NCI-H82 (cell line): ENCODE results near the gene ZCWPW1.
"Not testable (repeated sequence)": the region's sequence is repeated elsewhere in the genome, so short reads cannot be mapped to it uniquely, and the experiment has no call there.

Source experiments
- DNase-seq: peaks from one replicate; lab custom pipeline; 2025; lab: John Stamatoyannopoulos, UW

ZCWPW1 gene

DNA sequence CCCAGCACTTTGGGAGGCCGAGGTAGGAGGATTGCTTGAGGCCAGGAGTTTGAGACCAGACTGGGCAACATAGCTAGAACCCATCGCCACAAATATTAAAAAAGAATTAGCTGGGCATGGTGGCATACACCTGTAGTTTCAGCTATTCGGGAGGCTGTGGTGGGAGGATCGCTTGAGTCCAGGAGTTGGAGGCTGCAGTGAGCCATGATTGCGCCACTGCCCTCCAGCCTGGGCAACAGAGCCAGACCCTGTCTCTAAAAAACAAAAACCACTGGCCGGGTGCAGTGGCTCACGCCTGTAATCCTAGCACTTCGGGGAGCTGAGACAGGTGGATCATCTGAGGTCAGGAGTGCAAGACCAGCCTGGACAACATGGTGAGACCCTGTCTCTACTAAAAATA lies 25.4 kb upstream of the ZCWPW1 start:
- not testable (repeated sequence) for DNase-seq

- no peak for DNase-seq
Observed at GRCh38 chr7:100452513-100452912, 24.0 kb upstream of the ZCWPW1 start.

- DNase-seq = no peak
Observed at GRCh38 chr7:100449190-100449795, 20.8 kb upstream of the ZCWPW1 start.

DNA sequence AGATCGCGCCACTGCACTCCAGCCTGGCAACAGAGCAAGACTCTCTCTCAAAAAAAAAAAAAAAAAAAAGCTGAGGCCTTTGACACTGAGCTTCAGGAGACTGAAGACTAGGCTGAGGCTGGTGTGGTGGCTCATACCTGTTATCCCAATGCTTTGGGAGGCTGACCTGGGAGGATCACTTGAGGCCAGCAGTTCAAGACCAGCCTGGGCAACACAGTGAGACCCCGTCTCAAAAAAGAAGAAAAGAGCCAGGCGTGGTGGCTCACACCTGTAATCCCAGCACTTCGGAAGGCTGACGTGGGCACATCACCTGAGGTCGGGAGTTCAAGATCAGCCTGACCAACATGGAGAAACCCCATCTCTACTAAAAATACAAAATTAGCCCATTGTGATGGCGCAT lies 18.9 kb upstream of the ZCWPW1 start:
- not testable (repeated sequence) for DNase-seq

DNA sequence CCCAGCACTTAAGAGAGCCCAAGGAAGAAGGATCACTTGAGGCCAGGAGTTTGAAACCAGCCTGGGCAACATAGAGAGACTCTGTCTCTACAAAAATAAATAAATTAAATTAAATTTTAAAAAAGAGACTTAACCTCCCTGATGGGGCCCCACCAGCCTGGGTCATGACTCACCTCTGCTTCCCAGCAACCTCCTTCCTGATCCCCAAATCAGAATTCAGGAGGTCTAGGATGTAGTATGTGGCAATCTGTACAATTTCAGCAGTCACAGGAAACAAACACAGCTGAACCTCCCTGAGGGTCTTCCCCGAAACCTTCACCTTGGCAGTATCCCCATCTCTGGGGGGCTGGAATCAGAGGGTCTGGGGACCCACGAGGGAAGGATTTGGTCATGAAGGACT lies 17.5 kb upstream of the ZCWPW1 start:
- no peak for DNase-seq

DNA sequence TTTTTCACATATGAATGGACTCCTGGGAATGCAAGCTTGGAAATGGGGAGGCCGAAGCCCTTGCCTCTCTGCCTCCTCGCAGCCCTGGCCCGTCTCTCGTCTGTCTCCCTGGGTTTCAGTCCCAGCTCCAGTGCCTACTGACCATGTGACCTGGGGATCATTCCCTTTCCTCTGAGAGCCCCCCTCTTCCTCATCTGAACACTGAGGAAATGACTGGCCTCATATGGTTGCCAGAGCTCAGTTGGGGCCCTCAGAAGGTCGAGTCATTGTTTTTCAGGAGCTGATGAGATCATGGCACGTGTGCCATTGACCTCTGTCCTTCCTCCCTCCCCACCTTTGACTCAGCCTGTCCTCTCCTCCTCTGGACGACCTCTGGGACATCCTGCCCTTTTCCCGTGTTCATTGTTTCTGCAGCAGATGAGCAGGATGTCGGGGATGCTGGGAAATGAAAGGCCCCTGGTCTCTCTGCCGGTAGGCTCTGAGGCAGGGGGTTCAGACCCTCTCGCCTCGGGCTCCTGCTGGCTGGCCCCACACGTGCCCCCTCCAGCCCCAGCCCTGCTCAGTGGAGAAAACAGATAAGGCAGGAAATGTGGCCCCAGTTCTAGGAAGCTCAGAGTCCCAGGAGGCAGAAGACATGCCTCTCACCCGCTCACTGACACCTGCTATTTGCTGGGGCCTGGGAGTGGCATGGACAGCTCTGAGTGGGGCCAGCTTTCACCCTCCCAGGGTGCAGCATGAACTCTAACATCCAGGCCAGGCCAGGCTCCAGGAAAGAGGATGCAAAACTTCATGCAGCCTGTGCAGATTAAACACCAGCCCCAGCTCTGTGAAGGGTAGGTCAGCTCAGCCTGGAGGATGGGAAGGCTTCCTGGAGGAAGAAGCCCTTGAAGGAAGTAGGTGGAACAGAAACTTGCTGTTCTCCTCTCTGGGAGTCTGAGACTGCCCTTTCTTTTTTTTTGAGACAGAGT lies 16.1 kb upstream of the ZCWPW1 start:
- DNase-seq = no peak

DNA sequence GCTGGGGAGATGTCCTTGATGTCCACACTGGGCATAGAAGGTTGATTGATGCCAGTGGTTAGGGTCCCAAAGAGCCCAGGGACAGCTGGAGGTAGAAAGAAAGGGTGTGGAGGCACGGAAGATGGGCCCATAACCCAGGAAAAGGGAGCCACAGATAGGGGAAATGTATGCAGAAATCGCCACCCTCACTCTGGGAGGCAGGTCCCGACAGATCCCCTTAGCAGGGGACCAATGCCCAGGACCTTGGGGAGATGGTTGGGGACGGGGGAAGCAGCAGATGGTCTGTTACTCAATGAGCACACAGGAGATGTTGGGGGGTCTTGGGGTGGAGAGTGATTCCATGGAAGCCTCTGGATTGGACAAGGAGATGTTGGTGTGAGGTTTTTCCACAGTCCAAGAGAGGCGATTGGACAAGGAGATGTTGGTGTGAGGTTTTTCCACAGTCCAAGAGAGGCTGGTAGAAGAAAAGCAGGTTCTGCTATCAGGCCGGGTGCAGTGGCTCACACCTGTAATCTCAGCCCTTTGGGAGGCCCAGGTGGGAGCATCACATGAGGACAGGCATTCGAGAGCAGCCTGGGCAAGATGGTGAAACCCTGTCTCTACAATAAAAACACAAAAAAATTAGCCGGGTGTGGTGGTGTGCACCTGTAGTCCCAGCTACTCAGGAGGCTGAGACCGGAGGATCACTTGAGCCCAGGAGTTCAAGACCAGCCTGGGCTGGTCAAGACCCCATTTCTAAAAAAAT lies 14.8 kb upstream of the ZCWPW1 start:
- no peak for DNase-seq

DNA sequence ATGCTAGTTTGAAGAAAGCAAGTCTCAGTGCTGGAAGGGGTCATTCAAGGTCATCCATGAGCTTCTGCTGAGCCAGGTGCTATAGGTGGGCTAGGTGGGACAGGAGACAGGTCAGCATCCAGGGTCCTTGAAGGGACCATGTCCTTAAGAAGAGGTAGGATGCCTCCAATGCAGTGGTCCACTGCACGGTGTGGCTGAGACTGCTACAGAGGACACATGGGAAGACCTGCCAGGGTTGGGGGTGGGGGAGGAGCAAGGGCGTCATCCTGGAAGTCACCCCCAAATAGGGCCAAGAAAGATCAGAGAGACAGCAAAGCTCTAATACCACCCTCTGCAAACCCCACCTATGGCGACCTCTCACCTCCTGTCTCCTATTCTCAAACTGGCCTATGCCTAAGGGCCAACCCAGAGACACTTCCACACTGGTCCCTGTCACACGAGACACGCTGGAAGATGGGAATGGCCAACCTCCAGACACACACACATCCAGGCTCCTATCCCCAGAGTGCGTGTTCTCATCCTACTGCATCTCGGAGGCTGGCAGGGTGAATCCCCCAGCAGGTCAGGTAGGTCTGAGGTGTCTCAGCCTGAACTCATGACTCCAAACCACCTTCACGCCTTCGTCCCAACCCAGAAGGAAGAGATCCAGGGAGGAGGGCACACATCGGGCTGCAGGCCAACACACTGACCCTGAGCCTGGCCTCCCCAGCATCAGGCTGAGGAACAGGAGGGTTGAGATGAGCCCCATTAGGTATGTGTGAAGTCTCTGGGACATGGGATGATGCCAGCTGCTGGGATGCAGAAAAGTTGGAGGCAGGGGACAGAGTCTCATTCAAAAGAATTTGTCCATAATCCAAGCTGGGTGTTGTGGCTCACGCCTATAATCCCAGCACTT lies 13.4 kb upstream of the ZCWPW1 start:
- DNase-seq = no peak

- not testable (repeated sequence) for DNase-seq
Observed at GRCh38 chr7:100439244-100439643, 10.7 kb upstream of the ZCWPW1 start.

GRCh38 chr7:100438731-100439130 lies 10.2 kb upstream of the ZCWPW1 start:
- DNase-seq = not testable (repeated sequence)

DNA sequence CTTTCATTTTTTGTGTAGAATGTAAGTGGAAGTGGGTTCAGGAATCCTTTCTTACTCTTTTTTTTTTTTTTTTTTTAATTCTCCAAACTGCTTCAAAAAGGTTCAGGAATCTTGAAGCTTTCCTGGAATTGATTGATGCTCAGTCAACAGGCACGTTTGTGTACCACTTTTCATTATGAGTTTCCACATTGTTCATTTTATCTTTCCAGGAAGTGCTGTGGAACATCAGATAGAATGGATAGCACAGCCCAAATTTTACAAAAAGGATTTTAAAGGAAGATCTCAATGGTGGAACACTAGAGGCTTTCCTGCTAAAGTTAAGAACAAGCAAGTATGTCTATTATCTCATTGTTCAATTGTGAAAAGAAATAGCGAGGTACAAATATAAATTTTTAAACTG lies 9.7 kb upstream of the ZCWPW1 start:
- DNase-seq = no peak

GRCh38 chr7:100437150-100438100 lies 8.9 kb upstream of the ZCWPW1 start:
- no peak for DNase-seq

GRCh38 chr7:100435401-100436304 lies 7.2 kb upstream of the ZCWPW1 start:
- DNase-seq = peak; percentile 51

DNA sequence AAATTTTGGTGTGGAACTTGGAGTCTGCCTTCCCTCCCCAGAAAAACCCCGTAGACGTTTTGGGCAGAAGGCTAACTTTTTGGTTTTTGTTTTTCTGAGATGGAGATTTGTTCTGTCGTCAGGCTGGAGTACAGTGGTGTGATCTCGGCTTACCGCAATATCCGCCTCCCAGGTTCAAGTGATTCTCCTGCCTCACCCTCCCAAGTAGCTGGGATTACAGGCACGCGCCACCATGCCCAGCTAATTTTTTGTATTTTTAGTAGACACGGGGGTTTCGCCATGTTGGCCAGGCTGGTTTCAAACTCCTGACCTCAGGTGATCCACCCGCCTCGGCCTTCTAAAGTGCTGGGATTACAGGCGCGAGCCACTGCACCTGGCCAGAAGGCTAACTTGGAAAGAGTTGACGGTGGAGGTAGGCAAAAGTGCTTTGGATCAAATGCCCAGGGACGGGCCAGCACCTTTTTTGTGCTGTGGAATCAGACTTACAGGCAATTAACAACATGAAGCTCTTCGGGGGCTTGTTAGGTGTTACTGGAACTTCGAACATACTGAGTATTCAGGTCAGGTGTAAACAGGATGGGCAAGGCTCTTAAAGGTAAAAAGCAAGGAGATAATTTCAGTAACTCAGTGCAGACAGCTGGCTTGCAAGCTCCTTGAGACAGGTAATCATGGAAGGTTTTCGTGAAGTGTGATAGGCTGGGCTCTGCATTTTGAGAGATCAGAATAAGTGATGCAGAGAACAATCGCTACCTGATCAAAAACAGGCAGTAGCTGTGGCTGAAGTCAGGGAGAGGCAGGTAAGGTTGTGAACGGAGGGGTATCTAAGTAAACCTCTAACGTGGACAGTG lies 6.0 kb upstream of the ZCWPW1 start:
- DNase-seq = no peak

- DNase-seq = no peak
Observed at GRCh38 chr7:100433592-100434296, 5.2 kb upstream of the ZCWPW1 start.

DNA sequence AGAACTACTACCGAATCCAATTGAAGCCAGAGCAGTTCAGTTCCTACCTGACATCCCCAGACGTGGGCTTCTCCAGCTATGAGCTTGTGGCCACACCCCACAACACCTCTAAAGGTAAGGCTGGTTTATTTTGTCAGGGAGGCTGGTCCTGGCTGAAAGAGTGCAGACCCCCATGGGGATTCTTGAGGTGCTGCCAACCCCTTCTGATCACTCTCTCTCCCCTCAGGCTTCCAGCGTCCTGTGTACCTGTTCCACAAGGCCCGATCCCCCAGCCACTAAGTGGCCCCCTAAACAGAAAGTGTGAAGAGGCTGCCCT lies 4.7 kb upstream of the ZCWPW1 start:
- DNase-seq = no peak

GRCh38 chr7:100432621-100433275 lies 4.2 kb upstream of the ZCWPW1 start:
- no peak for DNase-seq
